T-helper 1 cell treated with Interleukin-12 subunit alpha and Interleukin-12 subunit beta and Interleukin-4 antibody, amounts not matched to agents 30 ng/mL and 1 ng/mL, for 36 hours (primary cell): ENCODE results near the gene ZRANB3. TPM values are rescaled to one million over a fixed set of nuclear protein-coding genes. Genes with fewer than 3 reads are reported as not detected.

ENCODE experiments used
- intact Hi-C: fragments of 100-400 bp; cut with micrococcal nuclease; formaldehyde crosslinking; loops from one replicate; pipeline ENCODE4 v1.15.1; 2024
- total RNA-seq: library from RNA; stranded (reverse); gene quantifications from 2 replicates; pipeline ENCODE4 v1.2.3, GENCODE V29; 2022

Gene ZRANB3
- total RNA-seq, 1 donor from 2014 or later = 4.4 TPM

DNA sequence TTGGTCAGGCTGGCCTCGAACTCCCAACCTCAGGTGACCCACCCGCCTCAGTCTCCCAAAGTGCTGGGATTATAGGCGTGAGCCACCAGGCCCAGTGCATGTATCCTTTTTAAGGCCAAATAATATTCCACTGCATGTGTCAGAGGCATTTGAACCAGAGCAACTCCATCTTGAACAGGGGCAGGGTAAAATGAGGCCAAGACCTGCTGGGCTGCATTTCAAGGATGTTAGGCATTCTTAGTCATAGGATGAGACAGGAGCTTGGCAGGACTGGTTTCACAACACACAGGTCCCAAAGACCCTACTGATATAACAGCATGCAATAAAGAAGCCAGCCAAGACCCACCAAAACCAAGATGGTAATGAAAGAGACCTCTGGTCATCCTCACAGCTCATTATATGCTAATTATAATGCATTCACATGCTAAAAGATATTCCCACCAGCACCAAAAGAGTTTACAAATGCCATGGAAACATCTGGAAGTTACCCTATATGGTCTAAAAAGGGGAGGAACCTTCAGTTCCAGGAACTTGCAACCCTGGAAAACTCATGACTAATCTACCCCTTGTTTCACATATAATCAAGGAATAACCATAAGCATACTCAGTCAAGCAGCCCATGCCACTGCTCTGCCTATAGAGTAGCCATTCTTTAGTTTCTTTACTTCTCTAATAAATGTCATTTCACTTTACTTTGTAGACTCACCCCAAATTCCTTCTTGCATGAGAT lies 274.3 kb downstream of the ZRANB3 start:
- intact Hi-C loops = no loop called here

- intact Hi-C loops = no loop called here
These were observed 275.8 kb downstream of the ZRANB3 start for GRCh38 chr2:135255208-135255607.

DNA sequence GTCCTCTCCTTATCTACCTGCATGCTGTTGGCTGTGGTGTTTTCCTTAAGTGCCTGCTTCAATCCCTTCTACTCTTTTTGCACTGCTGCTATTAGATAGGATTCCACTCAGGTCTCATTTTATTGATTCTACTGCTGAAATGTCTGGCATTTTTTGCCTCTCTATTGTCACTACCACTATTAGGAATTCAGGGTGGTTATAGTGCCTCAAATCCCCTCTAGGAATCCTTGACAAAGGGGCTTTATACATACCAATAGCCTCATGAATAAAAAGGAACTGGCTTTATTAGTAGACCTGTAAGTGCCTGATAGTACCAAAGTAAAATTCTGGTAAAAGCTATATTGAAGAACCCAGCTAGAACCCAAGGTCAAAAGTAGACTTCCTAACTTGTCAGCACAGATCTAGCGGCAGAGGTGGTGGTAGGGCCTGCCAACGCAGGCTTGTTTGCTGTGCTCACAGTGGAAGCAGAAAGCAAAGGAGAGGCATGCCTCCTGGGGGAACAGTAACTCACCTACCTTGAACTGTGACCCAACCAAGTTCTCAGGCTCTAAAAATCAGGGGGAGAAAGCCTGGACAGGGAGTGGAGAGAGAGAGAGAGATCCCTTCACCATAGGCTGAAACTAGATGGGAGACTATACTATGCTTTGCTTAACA lies 278.1 kb downstream of the ZRANB3 start:
- intact Hi-C loops = no loop called here

- intact Hi-C loops = no loop called here
These were observed 282.4 kb downstream of the ZRANB3 start for GRCh38 chr2:135248611-135249010.

DNA sequence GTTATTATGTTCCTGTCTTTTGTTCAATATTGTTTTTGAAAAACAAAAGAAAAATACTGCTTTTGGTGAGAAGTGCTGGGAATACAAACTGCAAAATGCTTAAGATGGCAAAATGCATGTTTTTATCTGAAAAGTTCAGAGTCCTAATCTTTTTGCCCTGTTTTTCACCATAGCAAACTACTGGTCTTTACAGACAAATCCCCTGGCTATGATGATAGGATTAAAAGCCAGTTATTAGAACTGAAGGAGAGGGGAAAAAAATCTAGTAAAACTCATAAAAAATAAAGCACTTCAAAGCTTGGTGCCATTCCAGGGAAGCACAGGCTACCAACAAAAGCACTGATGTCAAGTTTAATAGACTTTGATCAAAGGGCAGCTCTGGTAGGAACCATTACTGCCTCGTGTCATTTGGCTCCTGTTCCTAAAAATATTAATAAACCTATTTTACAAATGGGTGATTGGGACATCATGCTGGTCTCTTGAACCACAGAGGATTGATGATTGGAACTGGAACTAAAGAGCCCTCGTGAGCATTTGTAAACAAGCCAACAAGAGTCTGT lies 284.2 kb downstream of the ZRANB3 start:
- intact Hi-C loops = no loop called here

DNA sequence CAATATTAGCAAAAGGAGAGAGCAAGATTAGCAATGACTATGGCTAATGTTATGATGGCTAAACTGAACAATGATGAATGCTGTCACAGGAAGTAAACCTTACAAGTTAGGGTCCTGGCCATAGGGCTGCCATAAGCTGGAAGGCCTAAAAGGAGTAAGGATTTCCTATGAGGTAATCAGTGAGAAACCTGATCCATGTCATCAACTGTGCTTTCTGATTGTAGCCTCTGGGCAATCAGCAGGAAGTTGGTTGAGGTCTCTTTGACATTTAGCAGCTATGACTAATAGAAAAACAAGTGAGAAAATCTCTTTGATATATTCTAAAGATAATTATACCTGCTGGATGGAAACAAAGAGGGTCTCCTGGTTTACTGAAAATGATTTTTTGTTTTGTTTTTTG lies 285.9 kb downstream of the ZRANB3 start:
- intact Hi-C loops = loop anchor here (1.0 to 2.0 kb wide), 2 partner anchors 193 to 286 kb away; partner anchors contain the start of genes R3HDM1, RAB3GAP1 and ZRANB3

DNA sequence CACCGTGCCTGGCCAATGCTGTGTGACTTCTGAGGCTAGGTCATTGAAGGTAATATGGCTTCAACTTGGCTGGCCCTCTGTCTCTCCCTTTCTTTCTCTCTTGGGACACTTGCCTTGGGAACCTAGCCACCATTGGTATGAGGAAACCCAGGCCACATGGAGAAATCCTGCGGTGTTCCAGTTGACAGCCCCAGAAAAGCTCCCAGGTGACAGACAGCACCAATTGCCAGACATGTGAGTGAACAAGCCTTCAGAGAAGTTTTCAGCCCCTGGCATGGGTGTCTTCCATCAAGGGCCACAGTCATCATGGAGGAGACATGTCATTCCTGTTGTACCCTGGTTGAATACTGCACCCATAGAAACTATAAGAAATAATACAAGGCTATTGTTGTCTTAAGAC lies 292.4 kb downstream of the ZRANB3 start:
- intact Hi-C loops = no loop called here

DNA sequence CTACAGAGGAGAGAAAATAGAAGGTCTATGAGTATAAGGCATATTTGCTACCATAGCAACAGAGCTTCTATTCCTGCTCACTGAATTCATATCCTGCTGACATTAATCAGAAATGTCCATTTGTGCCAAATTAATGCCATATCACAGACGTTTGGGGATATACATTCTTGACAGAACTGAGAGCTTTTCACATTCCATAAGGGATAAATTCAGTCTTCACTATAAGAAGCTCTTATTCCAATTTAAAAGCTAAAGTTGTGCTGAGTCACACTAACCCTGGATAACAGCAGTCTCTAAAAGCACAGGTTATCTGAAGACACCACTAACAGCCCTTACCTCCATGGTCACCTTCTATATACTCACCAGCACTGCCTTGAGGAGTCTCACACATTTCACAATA lies 300.9 kb downstream of the ZRANB3 start:
- intact Hi-C loops = no loop called here

- intact Hi-C loops = no loop called here
These were observed 303.6 kb downstream of the ZRANB3 start for GRCh38 chr2:135227386-135227785.

- intact Hi-C loops = no loop called here
These were observed 304.1 kb downstream of the ZRANB3 start for GRCh38 chr2:135226961-135227360.

- intact Hi-C loops = no loop called here
These were observed 305.2 kb downstream of the ZRANB3 start for GRCh38 chr2:135225781-135226180.

GRCh38 chr2:135219226-135219625 lies 311.8 kb downstream of the ZRANB3 start:
- intact Hi-C loops = no loop called here

DNA sequence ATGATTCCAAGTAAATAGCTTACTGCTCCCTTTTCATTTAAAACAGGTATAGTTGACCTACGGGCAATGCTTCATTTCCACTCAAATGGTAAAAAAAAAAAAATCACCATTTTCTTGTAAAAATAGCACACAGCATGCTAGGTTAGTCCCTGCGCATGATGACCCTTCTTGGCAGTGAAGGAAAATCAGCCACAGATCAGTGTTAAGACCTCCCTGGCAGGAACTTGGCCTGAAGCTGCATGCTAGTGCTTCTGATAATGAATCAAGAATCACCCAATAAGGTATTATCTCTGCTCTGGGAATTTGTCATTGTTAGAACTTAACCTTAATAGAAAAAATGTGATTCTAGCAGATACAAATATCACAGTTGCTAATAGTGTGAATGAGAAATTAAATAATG lies 312.6 kb downstream of the ZRANB3 start:
- intact Hi-C loops = no loop called here

GRCh38 chr2:135212757-135213156 lies 318.3 kb downstream of the ZRANB3 start:
- intact Hi-C loops = no loop called here

GRCh38 chr2:135208016-135208415 lies 323.0 kb downstream of the ZRANB3 start:
- intact Hi-C loops = no loop called here

- intact Hi-C loops = no loop called here
These were observed 327.1 kb downstream of the ZRANB3 start for GRCh38 chr2:135203944-135204343.

DNA sequence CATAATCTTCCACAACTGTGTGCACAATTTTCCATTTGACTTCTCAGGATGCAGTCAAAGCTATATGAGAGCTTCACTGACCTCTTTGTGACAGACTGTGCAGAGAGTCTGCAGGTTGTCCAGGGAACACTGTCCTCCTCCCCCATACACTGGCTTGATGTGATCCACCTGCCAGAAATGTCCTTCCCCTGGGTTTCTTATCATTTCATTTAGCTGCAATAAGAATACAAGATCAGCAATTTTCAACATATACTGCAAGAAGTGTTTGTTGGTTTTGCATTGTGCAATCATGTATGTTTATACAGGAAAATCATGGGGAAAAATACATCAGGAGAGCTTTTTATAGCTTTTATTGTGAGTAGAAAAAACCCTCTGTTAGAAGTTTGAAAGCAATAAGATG lies 328.3 kb downstream of the ZRANB3 start:
- intact Hi-C loops = no loop called here

DNA sequence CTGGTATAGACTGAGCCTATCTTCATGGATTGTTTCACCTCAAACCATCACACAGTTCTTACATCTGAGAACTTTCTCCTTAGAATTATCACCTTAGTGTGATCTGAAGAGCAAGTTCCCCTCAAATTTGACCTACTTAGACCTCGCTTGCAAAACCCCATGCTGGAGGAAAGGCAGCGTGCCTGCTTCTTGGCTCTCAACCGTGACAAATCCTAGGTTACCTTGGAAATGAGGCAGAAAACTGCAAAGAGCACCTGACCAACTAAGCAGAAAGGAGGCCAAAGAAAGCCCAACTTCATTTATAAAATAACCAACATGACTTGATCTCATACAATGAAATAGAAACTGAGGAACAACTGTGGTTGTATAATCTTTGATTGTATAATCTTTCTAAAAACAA lies 332.5 kb downstream of the ZRANB3 start:
- intact Hi-C loops = no loop called here

GRCh38 chr2:135190799-135191198 lies 340.2 kb downstream of the ZRANB3 start:
- intact Hi-C loops = no loop called here

GRCh38 chr2:135189148-135189547 lies 341.9 kb downstream of the ZRANB3 start:
- intact Hi-C loops = no loop called here

DNA sequence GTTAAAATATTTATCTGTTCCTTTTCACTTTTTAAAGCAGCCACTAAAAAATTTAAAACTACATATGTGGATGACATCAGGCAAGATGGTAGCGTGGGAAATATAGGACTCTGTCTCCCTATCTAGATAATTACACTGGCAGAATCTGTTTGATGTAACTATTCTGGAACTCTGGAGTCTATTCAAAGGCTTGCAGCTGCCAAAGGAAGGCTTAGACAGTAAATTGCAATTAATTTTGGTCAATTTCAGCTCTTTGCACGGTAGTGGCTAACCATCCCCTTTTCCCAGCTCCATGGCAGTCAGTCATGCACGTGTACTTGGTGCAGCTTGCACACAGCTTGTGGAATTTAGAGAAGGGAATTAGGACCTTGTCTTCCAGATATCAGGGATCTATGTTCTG lies 343.7 kb downstream of the ZRANB3 start:
- intact Hi-C loops = no loop called here

DNA sequence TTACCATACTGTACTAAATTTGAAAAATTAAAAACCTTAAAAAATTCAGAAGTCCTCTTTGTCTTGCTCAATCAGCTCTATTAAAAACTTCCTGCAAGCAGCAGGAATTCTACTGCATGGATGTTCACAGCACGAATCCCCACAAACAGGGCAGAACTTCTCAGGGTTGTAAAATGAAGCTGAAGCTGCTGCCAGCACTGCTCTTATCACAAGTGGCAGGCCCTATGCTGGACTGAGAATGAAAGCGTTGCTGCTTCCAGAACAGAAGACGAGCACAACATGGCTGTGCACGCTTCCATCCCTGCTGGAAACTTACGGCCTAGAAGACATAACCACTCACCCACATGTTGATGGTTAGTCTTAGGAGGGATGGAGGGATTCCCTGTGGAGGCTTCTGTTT lies 345.0 kb downstream of the ZRANB3 start:
- intact Hi-C loops = no loop called here

- intact Hi-C loops = no loop called here
These were observed 347.2 kb downstream of the ZRANB3 start for GRCh38 chr2:135183822-135184221.
